Neural progenitor cell (in vitro differentiated cells): ENCODE measurements around the gene MAML3.

Experiments
- CTCF ChIP-seq: fragments of 200-600 bp; sonication (generic); IDR thresholded peaks from 2 replicates; pipeline ENCODE4 v1.5.1; 2017; ENCODE audit warnings: antibody characterized with exemption, mild to moderate bottlenecking
- EZH2 ChIP-seq: fragments of 200-600 bp; sonication (generic); IDR thresholded peaks from 2 replicates; pipeline ENCODE4 v1.6.1; 2017; ENCODE audit warnings: antibody characterized with exemption, mild to moderate bottlenecking, moderate library complexity

- TF ChIP-seq EZH2: no peak
- TF ChIP-seq CTCF: no peak
Measured at GRCh38 chr4:139878050-139878449, 275.9 kb downstream of the MAML3 start.
